ENCODE measurements around the gene HOOK2. TPM values are rescaled to one million over a fixed set of nuclear protein-coding genes. Genes with fewer than 3 reads are reported as not detected.

Gene HOOK2
- total RNA-seq, 1 experiment from 2014 or later: 74.2 TPM

DNA sequence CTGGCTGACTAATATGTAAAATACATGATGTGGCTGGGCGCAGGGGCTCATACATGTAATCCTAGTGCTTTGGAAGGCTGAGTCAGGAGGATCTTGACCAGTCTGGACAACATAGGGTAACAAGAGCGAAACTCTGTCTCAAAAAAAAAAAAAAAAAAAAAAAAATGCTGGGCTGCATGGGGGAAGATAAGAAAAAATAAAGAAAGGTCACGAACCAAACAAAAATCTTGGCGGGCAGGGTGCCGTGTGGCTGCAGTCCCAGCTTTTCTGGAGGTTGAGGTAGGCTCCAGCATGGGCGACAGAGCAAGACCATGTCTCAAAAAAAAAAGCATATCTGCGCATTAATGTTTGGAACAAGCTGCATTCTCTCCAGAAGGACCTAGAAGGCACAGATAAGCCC lies 39.7 kb upstream of the HOOK2 start:
- no peaks in the 10 kb centered on the region for H3K27me3 Mint-ChIP-seq (ENCODE audit: insufficient read depth, unreplicated experiment)
- H3K27ac Mint-ChIP-seq (ENCODE audit: unreplicated experiment): no peak overlapping the region
- Histone ChIP-seq H3K36me3 (ENCODE audit: control insufficient read depth, insufficient read depth, low read length) (no peaks in the 10 kb centered on the region; the same call in 1 of the 2 replicates), H3K4me1 (no peaks in the 10 kb centered on the region), H3K27me3 (replicated peaks; ENCODE audit: control insufficient read depth, insufficient read depth, low read length) (no peaks in the 10 kb centered on the region), H3K9me3 (no peaks in the 10 kb centered on the region), H3K4me3 (ENCODE audit: low read depth, low read length) (no peak overlapping the region)
- no peaks in the 10 kb centered on the region for H3K9me3 Mint-ChIP-seq (ENCODE audit: unreplicated experiment)
- no TSS peak for BruUV-seq (replicated peaks)
- intact Hi-C loops (cut with micrococcal nuclease; ENCODE audit: unreplicated experiment): no loop called here
- CTCF ChIA-PET: interaction anchor here (0.6 to 0.7 kb wide), 2 partner anchors 552 to 1119 kb away, joined by 3 to 5 read pairs; no protein-coding TSS in a partner anchor
- H3K36me3 Mint-ChIP-seq (ENCODE audit: insufficient read depth, unreplicated experiment): no peaks in the 10 kb centered on the region
- TF ChIP-seq, protein P1, sequence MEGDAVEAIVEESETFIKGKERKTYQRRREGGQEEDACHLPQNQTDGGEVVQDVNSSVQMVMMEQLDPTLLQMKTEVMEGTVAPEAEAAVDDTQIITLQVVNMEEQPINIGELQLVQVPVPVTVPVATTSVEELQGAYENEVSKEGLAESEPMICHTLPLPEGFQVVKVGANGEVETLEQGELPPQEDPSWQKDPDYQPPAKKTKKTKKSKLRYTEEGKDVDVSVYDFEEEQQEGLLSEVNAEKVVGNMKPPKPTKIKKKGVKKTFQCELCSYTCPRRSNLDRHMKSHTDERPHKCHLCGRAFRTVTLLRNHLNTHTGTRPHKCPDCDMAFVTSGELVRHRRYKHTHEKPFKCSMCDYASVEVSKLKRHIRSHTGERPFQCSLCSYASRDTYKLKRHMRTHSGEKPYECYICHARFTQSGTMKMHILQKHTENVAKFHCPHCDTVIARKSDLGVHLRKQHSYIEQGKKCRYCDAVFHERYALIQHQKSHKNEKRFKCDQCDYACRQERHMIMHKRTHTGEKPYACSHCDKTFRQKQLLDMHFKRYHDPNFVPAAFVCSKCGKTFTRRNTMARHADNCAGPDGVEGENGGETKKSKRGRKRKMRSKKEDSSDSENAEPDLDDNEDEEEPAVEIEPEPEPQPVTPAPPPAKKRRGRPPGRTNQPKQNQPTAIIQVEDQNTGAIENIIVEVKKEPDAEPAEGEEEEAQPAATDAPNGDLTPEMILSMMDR (IDR thresholded peaks at IDR 0.05; ENCODE audit: insufficient read depth in 1 of 2, low read depth in 1 of 2, low read length in 1 of 2, severe bottlenecking in 1 of 2, unreplicated experiment in 1 of 2): no peak
- H3K4me1 Mint-ChIP-seq (ENCODE audit: low read depth, unreplicated experiment): no peaks in the 10 kb centered on the region
- no peak for DNase-seq
- POLR2A ChIA-PET: interaction anchor here (0.5 to 0.6 kb wide), 2 partner anchors 40 to 1690 kb away, joined by 4 to 5 read pairs; no protein-coding TSS in a partner anchor
- no peak overlapping the region for H3K4me3 Mint-ChIP-seq (ENCODE audit: unreplicated experiment)

- Mint-ChIP-seq H3K36me3 (ENCODE audit: insufficient read depth, unreplicated experiment) (peaks cover 18% of the 10 kb centered on the region), H3K4me1 (ENCODE audit: low read depth, unreplicated experiment) (peaks cover 7% of the 10 kb centered on the region), H3K9me3 (ENCODE audit: unreplicated experiment) (no peaks in the 10 kb centered on the region), H3K4me3 (ENCODE audit: unreplicated experiment) (peak within 1 kb of the TSS; percentile 99), H3K27ac (ENCODE audit: unreplicated experiment) (peak within 1 kb of the TSS; percentile 84), H3K27me3 (ENCODE audit: insufficient read depth, unreplicated experiment) (no peaks in the 10 kb centered on the region)
- Histone ChIP-seq H3K27me3 (replicated peaks; ENCODE audit: control insufficient read depth, insufficient read depth, low read length) (no peaks in the 10 kb centered on the region), H3K36me3 (ENCODE audit: control insufficient read depth, insufficient read depth, low read length) (no peaks in the 10 kb centered on the region; the same call in 1 of the 2 replicates), H3K4me1 (peaks cover 8% of the 10 kb centered on the region; the same call in 1 of the 2 replicates), H3K9me3 (no peaks in the 10 kb centered on the region), H3K4me3 (ENCODE audit: low read depth, low read length) (peak within 1 kb of the TSS; percentile 73)
- TF ChIP-seq, protein P1 (IDR thresholded peaks at IDR 0.05; ENCODE audit: insufficient read depth in 1 of 2, low read depth in 1 of 2, low read length in 1 of 2, severe bottlenecking in 1 of 2, unreplicated experiment in 1 of 2): no peak
- ChIA-PET CTCF (interaction anchor here (0.7 to 1.3 kb wide), 5 partner anchors 14 to 84 kb away, joined by 3 to 4 read pairs (median 3); partner anchors contain the start of gene GCDH), POLR2A (interaction anchor here (0.5 to 1.5 kb wide), 8 partner anchors 15 to 1834 kb away, joined by 3 to 10 read pairs (median 3); partner anchors contain the start of genes GET3 and JUNB)
- DNase-seq: peak; percentile 84 to 90
- no TSS peak for BruUV-seq (replicated peaks)
- intact Hi-C loops (cut with micrococcal nuclease; ENCODE audit: unreplicated experiment): no loop called here
Measured at GRCh38 chr19:12806242-12807081, 31.1 kb upstream of the HOOK2 start, which contains the start of gene RNASEH2A. Gene RNASEH2A, plus strand, starts transcription at chr19:12806584. Its CDS starts 90 bp downstream, at chr19:12806674.

- intact Hi-C loops (cut with micrococcal nuclease; ENCODE audit: unreplicated experiment): loop anchor here (5.0 kb wide), 1 partner anchor 33 kb away; the partner anchor contains the start of gene MAST1
- no TSS peak for BruUV-seq (replicated peaks)
Measured at GRCh38 chr19:12804051-12804450, 28.7 kb upstream of the HOOK2 start.

More at GRCh38 chr19:12804051-12804450, 28.7 kb upstream of the HOOK2 start:
- H3K27me3 ChIP-seq (replicated peaks; ENCODE audit: control insufficient read depth, insufficient read depth, low read length): no peaks in the 10 kb centered on the region
- Mint-ChIP-seq H3K27me3 (ENCODE audit: insufficient read depth, unreplicated experiment) (no peaks in the 10 kb centered on the region), H3K9me3 (ENCODE audit: unreplicated experiment) (no peaks in the 10 kb centered on the region), H3K4me1 (ENCODE audit: low read depth, unreplicated experiment) (peaks cover 7% of the 10 kb centered on the region), H3K27ac (ENCODE audit: unreplicated experiment) (no peak overlapping the region), H3K4me3 (ENCODE audit: unreplicated experiment) (no peak overlapping the region), H3K36me3 (ENCODE audit: insufficient read depth, unreplicated experiment) (peaks cover 18% of the 10 kb centered on the region)
- H3K9me3 ChIP-seq: no peaks in the 10 kb centered on the region
- POLR2A ChIA-PET: interaction anchor here (0.8 kb wide), 1 partner anchor 11 kb away, joined by 3 read pairs; no protein-coding TSS in a partner anchor
- H3K36me3 ChIP-seq (ENCODE audit: control insufficient read depth, insufficient read depth, low read length): no peaks in the 10 kb centered on the region; the same call in none of the 2 replicates
- CTCF ChIA-PET: no interaction called here
- peaks cover 8% of the 10 kb centered on the region; the same call in 1 of the 2 replicates for H3K4me1 ChIP-seq
- no peak overlapping the region for H3K4me3 ChIP-seq (ENCODE audit: low read depth, low read length)
- TF ChIP-seq, protein P1 (IDR thresholded peaks at IDR 0.05; ENCODE audit: insufficient read depth in 1 of 2, low read depth in 1 of 2, low read length in 1 of 2, severe bottlenecking in 1 of 2, unreplicated experiment in 1 of 2): no peak
- no peak for DNase-seq

Data from Caco-2 (cell line).